ENCODE measurements around the gene HECW1.
"Not testable (repeated sequence)": the region's sequence is repeated elsewhere in the genome, so short reads cannot be mapped to it uniquely, and the experiment has no call there.

The HECW1 gene

DNA sequence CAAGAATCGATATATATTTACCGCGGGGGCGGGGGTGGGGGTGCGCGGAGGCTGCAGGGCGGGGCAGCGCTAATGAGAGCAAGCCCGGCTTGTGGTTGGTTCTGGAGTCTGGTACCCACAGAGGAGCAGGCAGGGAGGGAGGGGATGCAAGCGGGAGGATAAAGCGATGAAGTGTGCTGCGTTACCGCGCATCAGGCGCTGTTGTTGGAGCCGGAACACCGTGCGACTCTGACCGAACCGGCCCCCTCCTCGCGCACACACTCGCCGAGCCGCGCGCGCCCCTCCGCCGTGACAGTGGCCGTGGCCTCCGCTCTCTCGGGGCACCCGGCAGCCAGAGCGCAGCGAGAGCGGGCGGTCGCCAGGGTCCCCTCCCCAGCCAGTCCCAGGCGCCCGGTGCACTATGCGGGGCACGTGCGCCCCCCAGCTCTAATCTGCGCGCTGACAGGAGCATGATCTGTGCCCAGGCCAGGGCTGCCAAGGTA lies at the start of gene HECW1:
HECW1 (plus strand) TSS at position 189 of the 482 bp plus-strand sequence. CDS start 131,259 bp downstream, outside the sequence.
- no peak for DNase-seq (ENCODE audit: low spot score)

DNA sequence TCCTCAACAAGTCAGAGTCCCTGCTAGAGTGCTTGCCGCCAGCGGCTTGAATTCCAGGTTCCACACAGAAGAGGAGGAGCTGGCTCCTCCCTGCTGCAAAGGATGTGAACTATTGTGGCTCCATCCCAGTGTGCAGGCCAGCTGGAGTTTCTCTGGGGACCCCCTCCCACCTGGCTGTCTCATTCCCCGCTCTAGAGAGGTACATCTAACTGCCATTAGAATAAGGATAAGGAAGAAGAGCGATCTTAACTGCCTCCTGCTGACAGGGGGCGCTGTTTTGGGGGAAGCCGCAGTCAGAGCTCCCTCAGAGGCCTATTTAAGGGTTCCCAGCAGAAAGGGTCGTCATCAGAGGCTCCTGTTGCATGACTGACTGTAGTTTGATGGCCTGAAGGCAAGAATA lies 40.8 kb upstream of the HECW1 start:
- no peak for DNase-seq (ENCODE audit: low spot score)

DNA sequence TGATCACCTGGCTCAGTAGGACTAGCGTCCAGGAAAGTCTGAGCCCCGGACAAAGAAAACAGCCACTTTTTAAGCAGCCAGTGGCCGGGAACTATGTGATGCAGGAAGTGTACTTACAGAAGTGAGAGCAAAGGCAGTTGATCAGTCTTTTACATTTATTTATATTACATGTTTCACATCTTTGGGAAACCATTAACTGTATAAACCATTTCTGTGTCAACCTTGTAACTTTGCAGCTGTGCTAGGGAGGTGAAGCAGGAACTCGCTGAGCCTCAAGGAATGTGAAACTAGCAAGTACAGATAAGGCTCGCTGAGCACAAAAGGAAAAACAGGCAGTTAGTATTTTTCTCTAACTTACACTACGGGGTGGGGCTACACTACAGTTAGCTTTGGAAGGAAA lies 39.9 kb upstream of the HECW1 start:
- peak; percentile 14 for DNase-seq (ENCODE audit: low spot score)

DNA sequence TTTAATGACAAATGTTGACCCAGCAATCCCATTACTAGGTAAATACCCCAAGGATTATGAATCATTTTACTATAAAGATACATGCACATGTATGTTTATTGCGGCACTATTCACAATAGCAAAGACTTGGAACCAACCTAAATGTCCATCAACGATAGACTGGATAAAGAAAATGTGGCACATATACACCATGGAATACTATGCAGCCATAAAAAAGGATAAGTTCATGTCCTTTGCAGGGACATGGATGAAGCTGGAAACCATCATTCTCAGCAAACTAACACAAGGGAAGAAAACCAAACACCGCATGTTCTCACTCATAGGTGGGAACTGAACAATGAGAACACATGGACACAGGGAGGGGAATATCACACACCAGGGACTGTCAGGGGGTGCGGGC lies 38.6 kb upstream of the HECW1 start:
- DNase-seq (ENCODE audit: low spot score), result not testable (repeated sequence)

DNA sequence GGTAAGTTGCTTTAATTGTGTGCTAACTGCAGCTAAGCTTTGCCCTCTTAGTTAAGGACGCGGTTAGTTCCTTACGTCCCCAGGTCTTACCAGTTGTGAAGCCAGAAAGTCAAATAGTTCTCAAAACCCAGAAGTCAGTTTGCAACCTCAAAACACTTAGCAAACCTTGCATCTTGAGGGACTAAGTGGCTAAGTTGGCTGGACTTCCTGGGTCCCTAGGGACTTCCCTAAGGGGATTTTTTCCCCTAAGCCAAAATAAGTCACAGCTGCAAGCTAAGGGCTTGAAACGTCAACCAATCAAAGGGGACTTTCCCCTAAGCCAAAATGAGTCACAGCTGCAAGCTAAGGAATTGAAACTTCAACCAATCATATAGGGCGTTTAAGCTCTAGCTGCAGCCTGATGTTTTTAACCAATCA lies 36.2 kb upstream of the HECW1 start:
- DNase-seq (ENCODE audit: low spot score), result no peak

DNA sequence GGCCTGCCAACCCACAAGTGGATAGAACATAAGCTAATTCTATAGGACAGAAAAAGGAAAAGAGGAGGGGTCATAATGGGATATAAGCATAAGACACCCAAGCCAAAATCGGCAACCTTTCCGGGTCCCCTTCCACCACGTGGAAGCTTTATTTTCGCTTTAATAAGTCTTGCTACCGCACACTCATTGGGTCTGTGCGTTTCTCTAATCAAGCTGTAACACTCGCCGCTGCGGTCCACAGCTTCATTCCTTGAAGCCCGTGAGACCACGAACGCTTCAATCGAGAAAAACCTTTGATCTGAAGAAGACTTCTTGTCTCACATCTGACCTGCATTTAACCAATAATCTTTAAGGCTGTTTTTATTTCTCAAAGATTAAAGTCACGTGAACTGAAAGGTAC lies 35.8 kb upstream of the HECW1 start:
- DNase-seq (ENCODE audit: low spot score), result no peak

DNA sequence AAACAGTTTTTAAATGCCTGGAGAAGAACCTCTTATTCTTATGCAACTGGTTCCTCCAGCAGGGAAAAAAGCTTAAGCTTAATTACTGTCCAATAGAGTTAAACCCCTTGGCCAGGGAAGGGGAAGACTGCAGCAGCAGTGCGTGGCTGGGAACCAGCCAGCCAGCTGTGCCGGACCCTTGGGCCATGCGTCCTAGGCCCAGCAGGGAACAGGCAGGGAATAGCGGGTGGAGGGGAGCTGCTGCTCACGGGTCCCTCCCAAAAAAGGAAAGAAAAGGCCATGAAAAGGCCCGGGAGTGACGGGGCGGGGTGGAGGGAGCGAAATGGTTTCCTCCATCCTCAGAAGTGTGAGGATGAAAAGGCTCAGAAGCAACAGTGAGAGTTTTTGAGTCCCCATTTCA lies 35.2 kb upstream of the HECW1 start:
- no peak for DNase-seq (ENCODE audit: low spot score)

DNA sequence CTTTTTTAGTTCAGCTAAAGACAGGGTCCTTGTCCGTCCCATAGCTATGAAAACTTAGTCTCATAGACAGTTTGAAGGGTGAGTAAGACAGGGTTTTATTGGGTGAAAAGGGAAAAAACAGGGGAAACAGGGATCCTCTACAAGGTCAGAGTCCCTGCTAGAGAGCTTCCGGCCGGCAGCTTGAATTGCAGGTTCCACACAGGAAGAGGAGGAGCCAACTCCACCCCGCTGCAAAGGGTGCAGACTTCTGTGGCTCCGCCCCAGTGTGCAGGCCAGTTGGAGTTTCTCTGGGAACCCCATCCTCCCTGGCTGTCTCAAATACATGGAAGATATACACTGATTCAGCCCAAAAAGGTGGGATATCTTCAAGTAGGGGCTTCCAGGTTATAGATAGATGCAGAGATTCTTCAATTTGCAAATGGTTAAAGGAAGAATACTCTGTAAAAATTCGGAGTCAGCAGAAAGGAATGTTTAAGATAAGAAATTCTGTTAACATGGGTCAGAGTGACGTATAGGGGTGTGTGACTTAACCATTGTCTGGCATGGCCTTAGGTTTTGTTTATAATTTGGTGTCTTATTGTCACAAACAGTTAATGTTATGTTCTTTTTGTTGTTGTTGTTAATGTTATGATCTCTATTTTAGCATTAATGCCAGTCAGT lies 34.6 kb upstream of the HECW1 start:
- no peak for DNase-seq (ENCODE audit: low spot score)

DNA sequence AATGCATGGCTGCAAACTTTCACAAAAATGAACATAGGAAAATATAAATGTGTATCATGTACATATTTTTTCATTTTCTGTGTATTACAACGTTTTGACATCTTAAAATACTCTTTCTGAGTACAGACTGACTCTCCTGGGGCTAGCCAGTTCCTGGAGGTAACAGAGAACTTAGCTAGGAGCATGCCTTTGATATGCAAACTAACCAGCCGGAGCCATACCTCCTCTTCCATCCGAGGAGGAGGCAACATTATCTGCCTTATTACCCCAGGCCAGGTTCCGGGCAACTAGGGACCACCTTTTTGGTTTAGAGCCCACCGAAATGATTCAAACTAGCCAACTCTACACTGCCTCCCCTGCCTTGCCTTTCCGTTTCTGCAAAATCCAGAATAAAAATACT lies 33.7 kb upstream of the HECW1 start:
- DNase-seq (ENCODE audit: low spot score), result no peak

DNA sequence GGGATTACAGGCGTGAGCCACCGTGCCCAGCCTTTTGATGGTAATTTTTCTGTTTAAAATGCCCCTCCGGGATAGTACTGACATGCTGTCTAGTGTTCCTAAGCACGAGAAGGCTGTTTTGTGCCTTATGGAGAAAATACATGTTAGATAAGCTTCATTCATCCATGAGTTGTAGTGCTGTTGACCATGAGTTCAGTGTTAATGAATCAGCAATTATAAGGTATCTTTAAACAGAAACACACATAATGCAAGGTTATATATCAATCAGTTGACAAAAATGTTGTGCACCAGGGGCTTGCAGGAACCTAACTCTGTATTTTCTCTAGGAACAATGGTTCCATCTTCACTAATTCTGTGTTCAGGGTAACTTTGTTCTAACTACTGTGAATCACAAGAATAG lies 30.8 kb upstream of the HECW1 start:
- no peak for DNase-seq (ENCODE audit: low spot score)

DNA sequence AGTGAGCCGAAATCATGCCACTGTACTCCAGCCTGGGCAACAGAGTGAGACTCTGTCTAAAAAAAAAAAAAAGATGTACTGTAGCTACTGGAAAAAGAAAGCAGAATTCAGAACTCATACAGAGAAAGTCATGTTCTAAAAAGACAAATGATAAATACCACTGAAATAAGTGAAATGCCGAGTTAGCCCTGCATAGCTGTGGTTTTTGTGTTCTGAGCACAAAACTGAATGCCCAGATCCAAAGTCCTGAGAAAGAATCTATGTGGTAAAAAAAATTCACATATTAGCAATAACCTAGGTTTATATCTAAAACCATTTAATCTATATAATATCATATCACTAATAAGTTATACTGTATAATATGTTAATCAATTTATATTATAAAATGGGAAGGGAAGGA lies 29.3 kb upstream of the HECW1 start:
- DNase-seq (ENCODE audit: low spot score), result no peak

DNA sequence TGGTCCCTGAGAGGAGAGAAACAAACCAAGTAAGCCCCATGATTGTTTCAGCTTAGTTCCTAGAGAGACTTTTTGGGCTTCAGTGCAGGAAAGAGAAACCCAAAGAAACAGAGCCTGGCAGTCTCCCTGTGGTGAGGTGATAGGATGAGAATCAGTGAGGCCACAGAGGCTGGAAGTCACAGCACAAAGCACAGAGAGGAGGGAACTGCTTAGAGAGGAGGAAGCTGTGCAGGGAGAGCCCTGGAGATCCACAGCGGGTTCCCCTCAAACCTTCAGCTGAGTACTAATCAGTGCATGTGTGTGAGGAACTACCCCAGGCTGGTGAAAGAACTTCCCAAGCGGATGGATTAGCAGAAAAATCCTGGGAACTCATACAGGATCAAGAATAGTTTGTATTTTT lies 27.4 kb upstream of the HECW1 start:
- DNase-seq (ENCODE audit: low spot score), result no peak

DNA sequence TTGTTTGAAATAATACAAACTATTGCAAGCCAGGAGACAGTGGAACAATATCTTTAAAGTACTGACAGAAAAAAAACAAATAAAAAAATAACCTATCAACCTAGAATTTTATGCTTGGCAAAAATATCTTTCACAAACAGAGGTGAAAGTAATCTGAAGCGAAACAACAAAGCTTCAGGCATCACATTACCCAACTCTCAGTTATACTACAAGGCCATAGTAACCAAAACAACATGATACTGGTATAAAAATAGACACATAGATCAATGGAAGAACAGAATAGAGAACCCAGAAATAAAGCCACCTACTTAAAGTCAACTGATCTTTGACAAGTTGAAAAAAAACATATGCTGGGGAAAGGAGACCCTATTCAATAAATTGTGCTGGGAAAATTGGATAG lies 26.5 kb upstream of the HECW1 start:
- no peak for DNase-seq (ENCODE audit: low spot score)

DNA sequence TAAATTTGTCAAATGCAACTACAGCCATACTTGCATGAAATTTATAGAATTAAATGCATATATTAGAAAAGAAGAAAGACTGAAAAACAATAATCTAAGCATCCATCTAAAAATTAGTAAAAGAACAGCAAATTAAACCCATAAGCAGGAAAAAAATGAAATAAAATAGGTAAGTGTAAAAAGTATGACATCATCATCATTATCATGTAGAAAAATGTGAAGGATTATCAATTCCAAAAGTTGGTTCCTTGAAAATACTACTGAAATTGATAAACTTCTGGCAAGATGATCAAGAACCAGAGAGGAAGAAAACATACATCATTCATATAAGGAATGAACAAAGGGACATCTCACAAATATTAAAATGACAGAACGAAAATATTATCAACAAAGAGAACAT lies 19.6 kb upstream of the HECW1 start:
- no peak for DNase-seq (ENCODE audit: low spot score)

DNA sequence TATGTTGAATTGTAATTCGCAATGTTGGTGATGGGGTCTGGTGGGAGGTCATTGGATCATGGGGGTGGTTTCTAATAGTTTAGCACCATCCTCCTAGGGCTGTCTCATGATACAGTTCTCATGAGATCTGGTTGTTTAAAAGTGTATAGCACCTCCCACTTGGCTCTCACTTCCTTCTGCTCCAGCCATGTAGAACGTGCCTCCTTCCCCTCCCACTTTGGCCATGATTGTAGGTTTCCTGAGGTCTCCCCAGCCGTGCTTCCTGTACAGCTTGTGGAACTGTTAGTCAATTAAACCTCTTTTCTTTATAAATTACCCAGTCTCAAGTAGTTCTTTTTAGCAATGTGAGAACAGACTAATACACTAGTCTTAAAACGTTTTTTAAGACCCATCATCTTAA lies 15.6 kb upstream of the HECW1 start:
- no peak for DNase-seq (ENCODE audit: low spot score)

DNA sequence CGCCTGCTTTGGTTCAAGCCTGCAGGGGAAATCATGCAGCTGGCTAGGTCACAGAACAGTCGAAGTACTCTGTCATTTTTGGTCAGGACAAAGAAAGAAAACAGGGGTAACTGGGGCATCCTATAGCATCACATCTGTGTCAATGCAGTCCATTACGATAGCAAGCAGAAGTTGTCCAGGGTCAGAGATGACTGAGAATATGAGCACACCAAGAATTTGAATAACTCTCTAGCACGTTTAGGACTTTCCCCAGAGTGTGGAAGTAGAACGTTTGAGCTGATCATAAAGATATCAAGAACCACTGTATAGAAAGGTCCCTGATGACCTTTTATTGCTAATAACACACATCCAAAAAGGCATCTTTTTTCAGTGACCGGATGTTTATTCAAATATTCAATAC lies 12.7 kb upstream of the HECW1 start:
- no peak for DNase-seq (ENCODE audit: low spot score)

DNA sequence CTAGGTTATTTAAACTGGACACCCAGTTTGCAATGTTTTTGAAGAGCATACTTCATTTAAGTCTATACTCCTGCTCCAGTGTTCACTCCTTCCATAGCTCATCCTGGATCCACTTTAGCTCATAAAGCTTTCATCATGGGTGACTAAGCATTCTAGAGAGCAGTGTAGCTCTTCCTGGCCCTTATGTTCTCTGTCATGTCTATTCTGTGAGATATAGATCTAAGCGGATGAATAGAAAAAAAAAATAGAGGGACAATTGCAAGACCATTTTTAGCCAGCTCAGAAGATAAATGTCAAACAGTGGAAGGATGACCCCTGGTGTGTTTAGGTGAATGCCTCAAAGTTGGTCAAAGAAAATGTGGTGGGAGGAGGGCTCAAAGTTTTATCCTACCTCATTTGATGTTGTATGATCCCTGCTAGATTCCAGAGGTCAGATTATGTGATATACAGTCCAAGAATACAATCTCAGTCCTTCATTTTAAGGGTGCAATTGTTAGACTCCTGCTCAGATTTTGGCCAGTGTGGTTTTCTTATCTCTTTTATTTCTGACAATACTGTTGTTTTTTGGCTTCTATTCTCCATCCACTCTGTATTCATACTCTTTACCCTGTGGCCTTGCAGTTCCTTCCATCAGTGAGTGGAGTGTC lies 7.5 kb upstream of the HECW1 start:
- DNase-seq (ENCODE audit: low spot score), result no peak

DNA sequence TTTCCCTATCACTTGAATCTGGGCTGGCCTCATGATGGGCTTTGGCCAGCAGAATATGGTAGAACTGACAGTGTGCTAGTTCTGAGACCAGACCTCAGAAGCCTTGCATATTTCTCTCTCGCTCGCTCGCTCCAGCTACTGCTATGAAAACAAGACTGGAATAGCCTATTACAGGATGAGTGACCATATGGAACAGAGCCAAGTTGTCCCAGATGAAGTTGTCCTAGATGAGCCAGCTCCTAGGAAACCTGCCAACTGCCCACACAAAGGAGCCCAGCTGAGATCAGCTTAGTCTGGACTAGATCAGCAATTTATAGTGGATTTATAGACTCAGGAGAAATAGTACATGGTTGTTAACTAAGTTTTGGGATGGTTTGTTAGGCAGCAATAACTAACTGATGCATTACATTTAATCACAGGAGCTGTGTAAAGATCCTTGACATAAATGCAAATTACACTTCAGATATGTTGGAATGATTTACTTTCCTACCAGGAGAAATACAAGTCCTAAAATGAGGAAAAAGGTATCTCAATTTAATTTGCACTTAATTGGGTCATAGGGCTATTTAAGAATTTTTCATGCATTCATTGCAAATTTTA lies 6.8 kb upstream of the HECW1 start:
- DNase-seq (ENCODE audit: low spot score), result no peak

DNA sequence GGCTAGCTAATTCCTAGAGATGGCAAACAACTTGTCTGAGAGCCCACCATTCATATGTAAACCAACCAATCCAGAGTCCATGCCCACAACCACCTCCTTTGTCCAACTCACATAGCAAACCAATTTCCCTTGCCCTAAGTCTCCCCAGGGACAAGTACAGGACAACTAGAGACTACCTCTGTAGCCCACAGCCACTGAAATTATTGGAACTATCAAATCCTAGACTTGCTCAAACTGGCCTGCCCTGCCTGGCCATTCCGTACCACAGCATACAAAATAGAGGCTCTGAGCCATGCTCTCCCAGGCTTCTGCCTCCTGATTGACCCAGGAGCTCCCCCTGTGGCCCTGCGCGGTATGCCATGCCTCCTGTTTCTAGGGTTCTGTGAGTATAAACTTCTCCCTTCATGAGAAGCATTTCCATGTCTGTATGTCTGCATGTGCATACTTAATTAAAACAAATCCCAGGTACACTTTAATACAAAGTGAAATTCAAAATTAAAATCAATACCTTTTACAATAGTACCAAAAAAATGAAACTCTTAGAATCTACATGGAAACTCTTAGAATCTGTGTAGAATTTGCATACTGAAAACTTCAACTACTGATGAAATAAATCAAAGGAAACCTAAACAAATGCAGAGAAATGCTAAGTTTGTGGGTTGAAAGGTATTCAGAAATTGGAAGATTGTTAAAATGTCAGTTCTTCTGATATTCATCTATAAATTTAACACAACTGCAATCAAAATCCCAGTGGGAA lies 4.0 kb upstream of the HECW1 start:
- DNase-seq (ENCODE audit: low spot score), result peak; percentile 21

DNA sequence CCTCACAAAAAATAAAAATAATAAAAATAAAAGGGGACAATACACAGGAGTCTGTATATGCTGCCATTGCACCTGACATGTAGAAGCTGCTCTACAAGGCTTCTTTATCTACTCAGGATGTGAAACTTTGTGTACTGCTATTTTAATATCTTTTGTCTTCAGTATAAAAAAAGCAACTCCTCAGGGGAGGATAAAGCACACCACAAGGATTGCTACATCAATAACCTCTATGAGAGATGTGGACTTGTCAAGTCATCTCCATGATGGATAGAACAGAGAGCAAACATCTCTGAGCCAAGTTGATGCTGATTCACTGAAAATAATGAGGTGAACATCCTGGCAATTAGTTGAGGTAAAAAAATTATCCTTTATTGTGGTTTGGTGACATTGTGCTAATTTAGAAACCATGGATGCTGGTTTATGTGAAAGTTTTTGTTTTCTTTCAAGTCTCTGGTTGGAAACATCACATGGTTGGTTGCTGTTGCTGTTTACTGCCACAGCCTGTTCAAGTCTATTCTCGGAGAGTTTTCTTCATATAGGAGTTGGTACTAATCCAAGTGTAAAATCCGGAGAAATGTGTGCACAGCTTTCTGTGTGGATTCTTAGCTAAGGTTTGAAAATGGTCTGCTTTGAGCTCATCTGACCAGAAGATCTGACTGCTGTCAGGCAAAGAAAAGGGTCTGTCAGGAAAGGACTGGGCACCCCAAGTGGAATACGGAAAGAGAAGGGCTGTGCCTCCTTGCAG lies 1.5 kb upstream of the HECW1 start:
- DNase-seq (ENCODE audit: low spot score), result no peak

DNA sequence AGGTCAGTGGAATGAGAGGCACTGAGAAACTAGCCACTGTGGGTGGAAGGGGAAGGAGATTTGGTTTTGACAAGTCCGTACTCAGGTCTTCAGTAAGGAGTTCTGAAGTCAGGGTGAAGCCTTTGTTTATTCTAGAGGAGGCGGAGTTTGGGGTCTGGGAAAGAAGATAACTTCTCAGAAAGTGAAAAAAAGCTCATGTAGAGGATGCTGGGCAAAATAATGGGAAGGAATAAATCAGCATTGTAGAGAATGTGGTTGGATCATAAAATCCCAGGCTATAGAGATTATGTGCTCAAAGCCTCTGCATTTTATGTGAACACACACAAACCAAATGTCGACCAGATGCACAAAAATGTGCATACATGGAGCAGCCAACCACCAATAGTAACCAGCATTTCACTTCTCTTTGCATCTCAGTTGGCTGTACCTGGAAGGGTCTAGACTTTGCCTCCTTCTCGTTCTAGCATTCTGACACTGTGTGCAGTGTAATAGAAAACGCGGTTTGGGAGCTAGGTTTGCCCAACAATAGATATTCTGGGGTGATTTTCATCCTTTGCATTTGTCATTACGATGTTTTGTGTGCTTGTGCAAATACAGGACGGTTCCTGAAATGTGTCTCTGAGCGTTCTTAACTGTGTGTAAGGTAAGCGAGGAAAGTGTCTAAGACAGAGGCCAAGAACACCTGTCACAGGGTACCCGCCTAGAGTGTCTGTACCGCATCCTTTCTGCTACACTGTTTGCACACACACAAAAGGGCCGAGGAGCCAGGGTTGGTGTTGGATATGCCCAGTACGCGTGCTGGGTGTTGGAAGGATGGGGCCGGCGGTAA lies 603 bp upstream of the HECW1 start:
- no peak for DNase-seq (ENCODE audit: low spot score)
